Type B pancreatic cell (in vitro differentiated cells): Measurements from ENCODE around the gene RFX6. TPM values are rescaled to one million over a fixed set of nuclear protein-coding genes. Genes with fewer than 3 reads are reported as not detected.

ENCODE experiments used
- DNase-seq: peaks from one replicate; pipeline ENCODE4 v3.0.0; 2021; ENCODE audit warnings: mixed read lengths; ENCODE audit not compliant: unreplicated experiment; ENCODE audit errors: extremely low spot score
- H3K27ac Mint-ChIP-seq: 2 replicates; pipeline ENCODE4 v1.8.0; 2021; ENCODE audit warnings: mild to moderate bottlenecking, mixed read lengths
- H3K27me3 Mint-ChIP-seq: 2 replicates; pipeline ENCODE4 v1.8.0; 2021; ENCODE audit warnings: mixed read lengths
- H3K36me3 Mint-ChIP-seq: 2 replicates; pipeline ENCODE4 v1.8.0; 2021; ENCODE audit warnings: mixed read lengths
- H3K4me1 Mint-ChIP-seq: one replicate; pipeline ENCODE4 v1.8.0; 2021; ENCODE audit warnings: mixed read lengths; ENCODE audit not compliant: unreplicated experiment
- H3K4me3 Mint-ChIP-seq: 2 replicates; pipeline ENCODE4 v1.8.0; 2021; ENCODE audit warnings: mild to moderate bottlenecking, mixed read lengths
- H3K9me3 Mint-ChIP-seq: 2 replicates; pipeline ENCODE4 v1.8.0; 2021; ENCODE audit warnings: mixed read lengths
- total RNA-seq: library from RNA; stranded (reverse); gene quantifications from 2 replicates; pipeline ENCODE4 v1.2.1, GENCODE V29; 2021; ENCODE audit warnings: low replicate concordance
- TF ChIP-seq, protein P1 (sequence below): fragments of 200-600 bp; sonication (generic); conservative IDR thresholded peaks from 2 replicates; pipeline ENCODE4 v1.5.0; 2021; ENCODE audit warnings: antibody characterized with exemption, mild to moderate bottlenecking

The RFX6 gene
- total RNA-seq, 1 donor from 2014 or later, result 18.3 TPM

DNA sequence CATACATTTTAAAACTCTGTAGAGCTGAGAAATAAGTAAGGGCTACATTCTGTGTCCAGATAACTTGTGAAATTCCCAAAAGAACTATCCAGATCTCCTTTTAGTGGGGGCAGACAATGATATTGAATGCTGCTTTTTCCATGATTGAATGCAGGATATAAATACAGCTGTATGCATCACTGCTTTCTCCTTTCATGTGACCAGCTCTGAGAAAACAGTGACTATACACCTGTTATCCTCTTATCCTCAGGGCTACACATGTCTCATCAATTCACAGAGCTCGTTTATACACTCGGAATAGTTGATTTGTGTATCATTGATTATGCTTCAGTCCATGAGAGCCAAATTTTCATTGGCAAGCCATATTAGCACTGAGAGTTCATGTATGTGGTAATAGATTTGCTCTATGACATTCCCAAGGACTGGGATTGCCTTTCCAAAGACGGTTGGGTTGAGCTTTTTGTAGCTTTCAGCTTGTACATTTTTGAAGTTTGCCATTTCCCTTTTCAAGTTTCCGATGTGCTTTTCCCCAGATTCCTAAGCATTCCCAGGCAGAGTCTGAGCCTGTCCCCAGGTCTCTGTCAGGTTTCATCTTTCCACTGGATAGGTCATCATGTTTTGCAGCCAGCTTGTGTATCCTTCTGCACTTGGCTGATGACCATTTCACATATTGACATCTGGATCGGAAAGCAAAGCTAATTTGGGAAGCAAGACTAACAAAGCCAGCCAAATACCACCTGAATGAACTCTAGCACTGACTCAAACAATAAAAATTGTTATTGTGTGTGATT lies 97.7 kb downstream of the RFX6 start:
- TF ChIP-seq, protein P1, sequence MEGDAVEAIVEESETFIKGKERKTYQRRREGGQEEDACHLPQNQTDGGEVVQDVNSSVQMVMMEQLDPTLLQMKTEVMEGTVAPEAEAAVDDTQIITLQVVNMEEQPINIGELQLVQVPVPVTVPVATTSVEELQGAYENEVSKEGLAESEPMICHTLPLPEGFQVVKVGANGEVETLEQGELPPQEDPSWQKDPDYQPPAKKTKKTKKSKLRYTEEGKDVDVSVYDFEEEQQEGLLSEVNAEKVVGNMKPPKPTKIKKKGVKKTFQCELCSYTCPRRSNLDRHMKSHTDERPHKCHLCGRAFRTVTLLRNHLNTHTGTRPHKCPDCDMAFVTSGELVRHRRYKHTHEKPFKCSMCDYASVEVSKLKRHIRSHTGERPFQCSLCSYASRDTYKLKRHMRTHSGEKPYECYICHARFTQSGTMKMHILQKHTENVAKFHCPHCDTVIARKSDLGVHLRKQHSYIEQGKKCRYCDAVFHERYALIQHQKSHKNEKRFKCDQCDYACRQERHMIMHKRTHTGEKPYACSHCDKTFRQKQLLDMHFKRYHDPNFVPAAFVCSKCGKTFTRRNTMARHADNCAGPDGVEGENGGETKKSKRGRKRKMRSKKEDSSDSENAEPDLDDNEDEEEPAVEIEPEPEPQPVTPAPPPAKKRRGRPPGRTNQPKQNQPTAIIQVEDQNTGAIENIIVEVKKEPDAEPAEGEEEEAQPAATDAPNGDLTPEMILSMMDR, result no peak
- Mint-ChIP-seq H3K4me1 (no peaks in the 10 kb centered on the region), H3K9me3 (no peaks in the 10 kb centered on the region), H3K36me3 (no peaks in the 10 kb centered on the region), H3K4me3 (no peak overlapping the region), H3K27ac (no peak overlapping the region), H3K27me3 (peaks cover 12% of the 10 kb centered on the region)
- DNase-seq, result no peak

GRCh38 chr6:116975600-116975999 lies 98.6 kb downstream of the RFX6 start:
- H3K4me1 Mint-ChIP-seq, result no peaks in the 10 kb centered on the region
- TF ChIP-seq, protein P1, result no peak
- H3K36me3 Mint-ChIP-seq, result no peaks in the 10 kb centered on the region

GRCh38 chr6:116979560-116979959 lies 102.5 kb downstream of the RFX6 start:
- Mint-ChIP-seq H3K4me3 (no peak overlapping the region), H3K9me3 (no peaks in the 10 kb centered on the region), H3K27me3 (peaks cover 5% of the 10 kb centered on the region), H3K4me1 (no peaks in the 10 kb centered on the region), H3K36me3 (no peaks in the 10 kb centered on the region), H3K27ac (no peak overlapping the region)
- DNase-seq, result no peak
- TF ChIP-seq, protein P1, result no peak

More at GRCh38 chr6:116975600-116975999, 98.6 kb downstream of the RFX6 start:
- no peak overlapping the region for H3K27ac Mint-ChIP-seq
- no peaks in the 10 kb centered on the region for H3K9me3 Mint-ChIP-seq
- no peak for DNase-seq
- peaks cover 9% of the 10 kb centered on the region for H3K27me3 Mint-ChIP-seq
- no peak overlapping the region for H3K4me3 Mint-ChIP-seq

Other genes starting within 250 kb of the RFX6 start
- gene ZUP1, start 208.5 kb upstream of the RFX6 start, total RNA-seq, result 9.6 and 12.9 TPM in 2 replicates
- gene KPNA5, start 196.0 kb upstream of the RFX6 start, total RNA-seq, result 9.6 and 12.6 TPM in 2 replicates
- gene FAM162B, start 111.5 kb upstream of the RFX6 start, total RNA-seq, result 1.8 and 3.5 TPM in 2 replicates
- gene GPRC6A, start 48.2 kb upstream of the RFX6 start, total RNA-seq, result 0.12 and 0.19 TPM in 2 replicates